MCF 10A (cell line): ENCODE data around the gene HOXB13. TPM values are rescaled to one million over a fixed set of nuclear protein-coding genes. Genes with fewer than 3 reads are reported as not detected.

ENCODE experiments used
- BruUV-seq: library from RNA; stranded (reverse); fragments of 400-500 nt; replicated peaks from 2 replicates; lab custom pipeline; 2021; lab: Mats Ljungman, UMichigan
- CTCF ChIA-PET: fragments of 300-600 bp; sonication (Branson Sonifier 250); formaldehyde crosslinking; extraction: SDS; loops from one replicate; lab custom pipeline; 2021; ENCODE audit warnings: antibody characterized with exemption, inconsistent platforms; lab: Yijun Ruan, JAX
- POLR2A ChIA-PET: fragments of 300-600, 350-650 bp; sonication (Branson Sonifier 250); formaldehyde crosslinking; extraction: SDS; loops from one replicate; lab custom pipeline; 2020; ENCODE audit warnings: antibody characterized with exemption, inconsistent platforms; lab: Yijun Ruan, JAX
- DNase-seq: peaks from one replicate; pipeline ENCODE4 v3.0.0-alpha.2; 2018; ENCODE audit not compliant: unreplicated experiment
- H3K27ac Mint-ChIP-seq: one replicate; pipeline ENCODE4 v1.8.0; 2022; ENCODE audit warnings: mild to moderate bottlenecking, low read depth, mixed read lengths; ENCODE audit not compliant: unreplicated experiment
- H3K27me3 Mint-ChIP-seq: one replicate; pipeline ENCODE4 v1.8.0; 2022; ENCODE audit warnings: mixed read lengths; ENCODE audit not compliant: insufficient read depth, unreplicated experiment
- H3K36me3 Mint-ChIP-seq: one replicate; pipeline ENCODE4 v1.8.0; 2022; ENCODE audit warnings: mild to moderate bottlenecking, moderate library complexity, mixed read lengths; ENCODE audit not compliant: insufficient read depth, unreplicated experiment
- H3K4me1 Mint-ChIP-seq: one replicate; pipeline ENCODE4 v1.8.0; 2022; ENCODE audit warnings: mixed read lengths; ENCODE audit not compliant: insufficient read depth, unreplicated experiment
- H3K4me3 Mint-ChIP-seq: one replicate; pipeline ENCODE4 v1.8.0; 2022; ENCODE audit warnings: mild to moderate bottlenecking, moderate library complexity, mixed read lengths; ENCODE audit not compliant: unreplicated experiment
- H3K9me3 Mint-ChIP-seq: one replicate; pipeline ENCODE4 v1.8.0; 2022; ENCODE audit warnings: mixed read lengths; ENCODE audit not compliant: unreplicated experiment
- CTCF ChIP-seq: fragments of 200-600 bp; IDR thresholded peaks from one replicate; pipeline ENCODE4 v1.8.0; 2022; ENCODE audit warnings: antibody characterized with exemption, mild to moderate bottlenecking; ENCODE audit not compliant: unreplicated experiment
- intact Hi-C: fragments of 100-400 bp; cut with micrococcal nuclease; formaldehyde crosslinking; loops from 2 replicates; pipeline ENCODE4 v1.14.1; 2022
- total RNA-seq: library from RNA; stranded (reverse); gene quantifications from 2 replicates; pipeline ENCODE4 v1.2.3, GENCODE V29; 2022

HOXB13 gene
- total RNA-seq, 1 experiment from 2014 or later, result not detected

DNA sequence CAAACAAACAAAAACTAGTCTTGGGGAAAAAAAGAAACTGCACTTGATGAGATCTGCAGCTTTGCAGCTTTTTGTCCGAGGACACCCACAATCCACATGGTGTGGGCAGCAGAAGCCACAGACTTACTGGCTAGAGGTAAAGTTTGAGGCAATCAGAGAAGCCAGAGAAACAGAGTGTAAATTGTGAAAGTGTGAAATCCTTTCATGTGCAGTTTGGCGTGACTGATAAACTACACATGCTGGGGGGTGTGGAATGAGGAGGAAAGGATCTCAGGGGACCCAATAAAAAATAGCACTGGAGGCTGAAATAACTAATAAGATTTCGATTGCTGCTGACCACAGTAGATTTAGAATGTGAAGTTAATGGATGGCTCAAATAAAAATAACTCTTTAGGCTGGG lies 42.4 kb upstream of the HOXB13 start:
- Mint-ChIP-seq H3K4me1 (no peaks in the 10 kb centered on the region), H3K27ac (no peak overlapping the region), H3K27me3 (peaks cover 36% of the 10 kb centered on the region), H3K36me3 (no peaks in the 10 kb centered on the region), H3K9me3 (no peaks in the 10 kb centered on the region), H3K4me3 (no peak overlapping the region)
- no peak for TF ChIP-seq CTCF
- intact Hi-C loops, result no loop called here
- no peak for DNase-seq
- POLR2A ChIA-PET, result no interaction called here
- CTCF ChIA-PET, result interaction anchor here (0.8 kb wide), 1 partner anchor 785 kb away, joined by 3 read pairs; no protein-coding TSS in a partner anchor
- BruUV-seq, result no TSS peak

GRCh38 chr17:48769009-48769675 lies 40.6 kb upstream of the HOXB13 start:
- TF ChIP-seq CTCF, result no peak
- no peaks in the 10 kb centered on the region for H3K36me3 Mint-ChIP-seq
- H3K9me3 Mint-ChIP-seq, result no peaks in the 10 kb centered on the region
- no TSS peak for BruUV-seq
- no peak for DNase-seq
- peaks cover 54% of the 10 kb centered on the region for H3K27me3 Mint-ChIP-seq
- H3K4me1 Mint-ChIP-seq, result no peaks in the 10 kb centered on the region
- CTCF ChIA-PET, result interaction anchor here (0.6 to 1.9 kb wide), 5 partner anchors 21 to 116 kb away, joined by 3 to 5 read pairs (median 3); no protein-coding TSS in a partner anchor
- H3K4me3 Mint-ChIP-seq, result no peak overlapping the region
- intact Hi-C loops, result no loop called here
- no peak overlapping the region for H3K27ac Mint-ChIP-seq
- POLR2A ChIA-PET, result interaction anchor here (0.6 kb wide), 1 partner anchor 312 kb away, joined by 3 read pairs; no protein-coding TSS in a partner anchor

- no peaks in the 10 kb centered on the region for H3K36me3 Mint-ChIP-seq
- BruUV-seq, result no TSS peak
- TF ChIP-seq CTCF, result no peak
- CTCF ChIA-PET, result interaction anchor here (0.6 to 2.6 kb wide), 4 partner anchors 14 to 101 kb away, joined by 3 to 11 read pairs (median 6); no protein-coding TSS in a partner anchor
- intact Hi-C loops, result no loop called here
- peaks cover 71% of the 10 kb centered on the region for H3K27me3 Mint-ChIP-seq
- H3K9me3 Mint-ChIP-seq, result no peaks in the 10 kb centered on the region
- no peak overlapping the region for H3K4me3 Mint-ChIP-seq
- H3K4me1 Mint-ChIP-seq, result no peaks in the 10 kb centered on the region
- DNase-seq, result no peak
- POLR2A ChIA-PET, result no interaction called here
- H3K27ac Mint-ChIP-seq, result no peak overlapping the region
Observed at GRCh38 chr17:48767263-48767774, 38.8 kb upstream of the HOXB13 start.

DNA sequence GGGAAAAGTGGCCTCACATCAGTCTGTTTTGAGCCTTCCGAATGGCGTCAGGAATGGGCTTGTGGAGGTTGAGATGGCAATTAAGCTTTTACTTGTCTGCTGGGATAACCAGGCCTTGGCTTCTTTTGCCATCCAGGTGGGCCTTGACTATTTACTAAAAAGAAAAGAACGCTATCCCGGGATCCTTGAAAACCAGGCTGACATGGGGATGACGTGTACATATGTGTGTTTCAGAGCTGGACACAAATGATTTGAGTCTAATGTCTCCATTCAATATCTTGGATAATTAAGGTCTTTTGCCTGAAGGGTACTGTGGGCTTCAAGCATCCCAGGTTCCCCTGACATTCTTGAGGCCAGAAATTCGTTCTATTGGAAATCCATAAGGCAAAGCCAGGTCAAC lies 32.6 kb upstream of the HOXB13 start:
- ChIA-PET POLR2A (interaction anchor here (0.6 kb wide), 2 partner anchors 183 to 288 kb away, joined by 3 read pairs; no protein-coding TSS in a partner anchor), CTCF (interaction anchor here (0.5 to 1.2 kb wide), 4 partner anchors 118 to 1265 kb away, joined by 3 to 4 read pairs (median 3); no protein-coding TSS in a partner anchor)
- Mint-ChIP-seq H3K27me3 (peaks cover 87% of the 10 kb centered on the region), H3K4me3 (no peak overlapping the region), H3K9me3 (no peaks in the 10 kb centered on the region), H3K4me1 (no peaks in the 10 kb centered on the region), H3K27ac (no peak overlapping the region), H3K36me3 (peaks cover 5% of the 10 kb centered on the region)
- no peak for TF ChIP-seq CTCF
- intact Hi-C loops, result no loop called here
- DNase-seq, result no peak
- no TSS peak for BruUV-seq
